GM12872 (cell line): Measurements from ENCODE around the gene CTSL.

Experiments used
- TF ChIP-seq, protein P1 (sequence below): IDR thresholded peaks from 3 replicates; pipeline ENCODE4 v1.5.1; 2011; ENCODE audit warnings: low read depth, mild to moderate bottlenecking, low read length, moderate library complexity; ENCODE audit not compliant: insufficient read depth

The CTSL gene

DNA sequence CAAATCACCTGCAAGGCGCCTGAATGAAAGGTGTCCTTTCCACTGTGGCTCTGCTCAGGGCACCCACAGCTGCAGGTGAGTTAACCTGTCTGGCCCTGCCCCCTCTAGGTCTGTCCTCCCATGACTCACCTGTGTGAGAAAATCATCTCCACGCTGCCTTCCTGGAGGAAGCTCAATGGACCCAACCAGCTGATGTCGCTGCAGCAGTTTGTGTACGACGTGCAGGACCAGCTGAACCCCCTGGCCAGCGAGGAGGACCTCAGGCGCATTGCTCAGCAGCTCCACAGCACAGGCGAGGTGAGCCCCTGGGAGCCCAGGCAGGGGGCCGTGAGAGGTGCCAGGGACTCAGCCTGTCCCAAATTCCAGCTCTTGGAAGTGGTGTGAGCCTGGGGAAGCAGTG is 23.0 kb upstream of the CTSL start:
- TF ChIP-seq, protein P1, sequence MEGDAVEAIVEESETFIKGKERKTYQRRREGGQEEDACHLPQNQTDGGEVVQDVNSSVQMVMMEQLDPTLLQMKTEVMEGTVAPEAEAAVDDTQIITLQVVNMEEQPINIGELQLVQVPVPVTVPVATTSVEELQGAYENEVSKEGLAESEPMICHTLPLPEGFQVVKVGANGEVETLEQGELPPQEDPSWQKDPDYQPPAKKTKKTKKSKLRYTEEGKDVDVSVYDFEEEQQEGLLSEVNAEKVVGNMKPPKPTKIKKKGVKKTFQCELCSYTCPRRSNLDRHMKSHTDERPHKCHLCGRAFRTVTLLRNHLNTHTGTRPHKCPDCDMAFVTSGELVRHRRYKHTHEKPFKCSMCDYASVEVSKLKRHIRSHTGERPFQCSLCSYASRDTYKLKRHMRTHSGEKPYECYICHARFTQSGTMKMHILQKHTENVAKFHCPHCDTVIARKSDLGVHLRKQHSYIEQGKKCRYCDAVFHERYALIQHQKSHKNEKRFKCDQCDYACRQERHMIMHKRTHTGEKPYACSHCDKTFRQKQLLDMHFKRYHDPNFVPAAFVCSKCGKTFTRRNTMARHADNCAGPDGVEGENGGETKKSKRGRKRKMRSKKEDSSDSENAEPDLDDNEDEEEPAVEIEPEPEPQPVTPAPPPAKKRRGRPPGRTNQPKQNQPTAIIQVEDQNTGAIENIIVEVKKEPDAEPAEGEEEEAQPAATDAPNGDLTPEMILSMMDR: no peak

DNA sequence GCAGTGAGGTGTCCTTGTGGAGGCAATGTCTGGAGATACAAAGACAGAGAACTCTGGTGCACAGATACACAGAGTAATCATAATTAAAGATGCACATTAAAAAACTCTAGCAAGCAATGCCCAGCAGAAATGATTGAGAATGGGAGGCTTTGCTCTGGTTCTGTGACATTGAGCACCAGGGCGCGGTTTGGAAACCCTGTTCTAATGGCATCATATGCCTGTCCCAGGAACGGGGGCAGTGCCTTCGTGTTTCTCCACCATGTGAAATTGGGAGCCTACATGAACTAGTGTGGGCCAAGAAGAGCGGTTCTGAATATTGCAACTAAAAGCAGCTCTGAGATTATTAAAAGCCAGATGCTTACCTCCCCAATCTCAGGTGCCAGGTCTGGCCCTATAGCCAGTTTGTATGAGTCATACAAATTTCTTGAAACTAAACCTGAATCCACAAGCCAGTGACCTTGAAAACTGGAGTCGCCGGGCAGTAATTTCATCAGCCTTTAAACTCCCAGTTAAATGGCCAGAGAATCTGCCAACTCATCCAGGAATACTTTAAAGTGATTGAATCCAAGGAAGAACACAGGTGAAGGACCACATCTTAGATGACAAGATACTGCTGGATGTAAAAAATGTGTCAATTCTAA is 22.2 kb upstream of the CTSL start:
- TF ChIP-seq, protein P1: no peak

DNA sequence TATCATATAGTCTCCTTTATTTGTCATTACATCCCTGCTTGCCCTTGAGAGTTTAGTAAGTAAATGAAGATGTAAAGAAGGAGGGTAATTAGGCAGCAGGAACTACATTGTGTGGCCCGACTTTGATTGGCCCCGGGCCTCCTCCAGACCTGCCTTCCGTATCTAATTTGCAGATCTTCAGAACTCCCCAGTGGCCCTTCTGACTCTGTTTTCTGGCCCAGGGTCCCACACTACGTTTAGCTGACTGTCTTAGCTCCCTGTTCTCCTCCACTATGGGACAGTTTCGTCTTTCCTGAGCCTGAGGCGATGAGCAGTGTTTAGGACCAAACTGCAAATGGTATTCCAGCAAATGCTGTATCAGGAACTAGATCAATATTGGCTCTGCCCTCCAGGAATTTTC is 21.6 kb upstream of the CTSL start:
- TF ChIP-seq, protein P1: no peak

DNA sequence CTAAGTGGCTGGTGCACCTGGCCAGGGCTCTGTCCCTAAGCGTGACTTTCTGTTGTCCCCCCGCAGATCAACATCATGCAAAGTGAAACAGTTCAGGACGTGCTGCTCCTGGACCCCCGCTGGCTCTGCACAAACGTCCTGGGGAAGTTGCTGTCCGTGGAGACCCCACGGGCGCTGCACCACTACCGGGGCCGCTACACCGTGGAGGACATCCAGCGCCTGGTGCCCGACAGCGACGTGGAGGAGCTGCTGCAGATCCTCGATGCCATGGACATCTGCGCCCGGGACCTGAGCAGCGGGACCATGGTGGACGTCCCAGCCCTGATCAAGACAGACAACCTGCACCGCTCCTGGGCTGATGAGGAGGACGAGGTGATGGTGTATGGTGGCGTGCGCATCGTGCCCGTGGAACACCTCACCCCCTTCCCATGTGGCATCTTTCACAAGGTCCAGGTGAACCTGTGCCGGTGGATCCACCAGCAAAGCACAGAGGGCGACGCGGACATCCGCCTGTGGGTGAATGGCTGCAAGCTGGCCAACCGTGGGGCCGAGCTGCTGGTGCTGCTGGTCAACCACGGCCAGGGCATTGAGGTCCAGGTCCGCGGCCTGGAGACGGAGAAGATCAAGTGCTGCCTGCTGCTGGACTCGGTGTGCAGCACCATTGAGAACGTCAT is 19.7 kb upstream of the CTSL start:
- TF ChIP-seq, protein P1: no peak

DNA sequence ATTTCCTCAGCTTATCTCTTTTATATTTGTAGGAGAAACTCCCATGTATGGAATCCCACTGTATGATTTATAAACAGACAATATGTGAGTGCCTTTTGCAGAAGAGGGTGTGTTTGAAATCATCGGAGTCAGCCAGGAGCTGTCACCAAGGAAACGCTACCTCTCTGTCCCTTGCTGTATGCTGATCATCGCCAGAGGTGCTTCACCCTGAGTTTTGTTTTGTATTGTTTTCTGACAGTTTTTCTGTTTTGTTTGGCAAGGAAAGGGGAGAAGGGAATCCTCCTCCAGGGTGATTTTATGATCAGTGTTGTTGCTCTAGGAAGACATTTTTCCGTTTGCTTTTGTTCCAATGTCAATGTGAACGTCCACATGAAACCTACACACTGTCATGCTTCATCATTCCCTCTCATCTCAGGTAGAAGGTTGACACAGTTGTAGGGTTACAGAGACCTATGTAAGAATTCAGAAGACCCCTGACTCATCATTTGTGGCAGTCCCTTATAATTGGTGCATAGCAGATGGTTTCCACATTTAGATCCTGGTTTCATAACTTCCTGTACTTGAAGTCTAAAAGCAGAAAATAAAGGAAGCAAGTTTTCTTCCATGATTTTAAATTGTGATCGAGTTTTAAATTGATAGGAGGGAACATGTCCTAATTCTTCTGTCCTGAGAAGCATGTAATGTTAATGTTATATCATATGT is 18.0 kb upstream of the CTSL start:
- TF ChIP-seq, protein P1: no peak

DNA sequence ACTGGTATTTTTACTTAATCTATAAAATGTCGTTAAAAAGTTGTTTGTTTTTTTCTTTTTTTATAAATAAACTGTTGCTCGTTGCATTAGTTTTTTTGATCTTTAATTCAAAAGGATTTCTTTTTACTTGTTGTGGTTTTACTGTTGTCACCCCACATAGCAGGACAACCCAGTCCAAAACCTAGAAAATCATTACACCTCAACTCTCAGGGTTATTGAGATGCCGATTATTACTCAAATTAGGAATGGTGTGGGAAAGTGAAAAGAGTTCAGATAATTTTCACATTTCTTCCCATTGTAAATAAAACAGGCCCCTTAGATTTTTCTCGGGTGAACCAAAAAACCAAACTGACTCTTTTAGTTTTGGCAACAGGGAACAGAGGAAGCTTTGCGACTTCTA is 17.4 kb upstream of the CTSL start:
- TF ChIP-seq, protein P1: no peak

DNA sequence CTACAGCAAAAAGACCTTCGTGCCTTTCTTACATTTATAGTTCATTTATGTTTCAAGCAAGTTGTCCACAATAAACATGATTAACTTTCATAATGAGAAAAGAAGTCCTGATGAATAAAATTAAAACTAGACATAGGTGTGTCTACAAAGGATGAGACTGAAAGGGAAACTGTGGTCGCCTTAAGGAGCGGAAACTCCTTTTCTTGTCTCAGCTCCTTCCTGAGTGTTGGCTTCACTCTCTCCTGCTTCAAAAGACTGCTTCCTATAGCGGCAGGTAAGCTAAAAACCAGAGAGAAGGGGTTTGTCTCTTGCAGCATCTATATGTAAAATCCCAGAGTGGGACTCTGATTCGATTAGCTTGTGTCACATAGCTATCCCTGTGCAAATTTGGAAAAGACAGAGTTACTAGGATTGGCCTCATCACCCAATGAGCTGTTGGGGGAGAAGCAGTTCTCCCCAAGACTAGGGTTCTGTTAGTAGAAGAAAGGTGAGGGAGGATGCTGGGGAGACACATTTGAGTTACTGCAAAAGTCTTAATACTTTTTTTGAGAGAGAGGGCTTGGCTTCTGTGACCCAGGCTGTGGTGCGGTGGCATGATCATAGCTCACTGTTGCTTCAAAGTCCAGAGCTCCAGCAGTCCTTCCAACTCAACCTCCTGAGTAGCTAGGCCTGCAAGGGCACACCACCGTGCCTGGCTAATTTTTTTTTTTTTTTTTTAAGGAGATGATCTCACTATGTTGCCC is 16.8 kb upstream of the CTSL start:
- TF ChIP-seq, protein P1: no peak
